ENCODE results near the gene DST. TPM values are rescaled to one million over a fixed set of nuclear protein-coding genes. Genes with fewer than 3 reads are reported as not detected.

Gene DST
- total RNA-seq, 1 experiment from 2014 or later, result 370 TPM

- intact Hi-C loops (cut with micrococcal nuclease), result no loop called here
Measured at GRCh38 chr6:56687551-56687950, 44.9 kb upstream of the DST start.

GRCh38 chr6:56686429-56686828, 43.7 kb upstream of the DST start:
- Mint-ChIP-seq H3K4me1 (ENCODE audit: insufficient read depth, unreplicated experiment) (peaks cover 33% of the 10 kb centered on the region), H3K27ac (ENCODE audit: low read depth, unreplicated experiment) (no peak overlapping the region), H3K9me3 (ENCODE audit: unreplicated experiment) (no peaks in the 10 kb centered on the region), H3K27me3 (ENCODE audit: insufficient read depth, unreplicated experiment) (no peaks in the 10 kb centered on the region), H3K36me3 (ENCODE audit: insufficient read depth, unreplicated experiment) (peaks cover 9% of the 10 kb centered on the region), H3K4me3 (ENCODE audit: unreplicated experiment) (no peak overlapping the region)
- intact Hi-C loops (cut with micrococcal nuclease), result no loop called here
- CTCF ChIA-PET, result interaction anchor here (0.6 kb wide), 1 partner anchor 60 kb away, joined by 3 read pairs; no protein-coding TSS in a partner anchor
- POLR2A ChIA-PET, result interaction anchor here (4.0 to 14.1 kb wide), 3 partner anchors 20 to 47 kb away, joined by 29 to 395 read pairs (median 219); partner anchors contain the start of gene DST
- no TSS peak for BruUV-seq (replicated peaks)
- TF ChIP-seq, protein P1, sequence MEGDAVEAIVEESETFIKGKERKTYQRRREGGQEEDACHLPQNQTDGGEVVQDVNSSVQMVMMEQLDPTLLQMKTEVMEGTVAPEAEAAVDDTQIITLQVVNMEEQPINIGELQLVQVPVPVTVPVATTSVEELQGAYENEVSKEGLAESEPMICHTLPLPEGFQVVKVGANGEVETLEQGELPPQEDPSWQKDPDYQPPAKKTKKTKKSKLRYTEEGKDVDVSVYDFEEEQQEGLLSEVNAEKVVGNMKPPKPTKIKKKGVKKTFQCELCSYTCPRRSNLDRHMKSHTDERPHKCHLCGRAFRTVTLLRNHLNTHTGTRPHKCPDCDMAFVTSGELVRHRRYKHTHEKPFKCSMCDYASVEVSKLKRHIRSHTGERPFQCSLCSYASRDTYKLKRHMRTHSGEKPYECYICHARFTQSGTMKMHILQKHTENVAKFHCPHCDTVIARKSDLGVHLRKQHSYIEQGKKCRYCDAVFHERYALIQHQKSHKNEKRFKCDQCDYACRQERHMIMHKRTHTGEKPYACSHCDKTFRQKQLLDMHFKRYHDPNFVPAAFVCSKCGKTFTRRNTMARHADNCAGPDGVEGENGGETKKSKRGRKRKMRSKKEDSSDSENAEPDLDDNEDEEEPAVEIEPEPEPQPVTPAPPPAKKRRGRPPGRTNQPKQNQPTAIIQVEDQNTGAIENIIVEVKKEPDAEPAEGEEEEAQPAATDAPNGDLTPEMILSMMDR (IDR thresholded peaks at IDR 0.05; ENCODE audit: unreplicated experiment), result no peak
- DNase-seq (ENCODE audit: unreplicated experiment), result no peak

More at GRCh38 chr6:56687551-56687950, 44.9 kb upstream of the DST start:
- ChIA-PET CTCF (interaction anchor here (0.5 to 2.8 kb wide), 5 partner anchors 12 to 172 kb away, joined by 3 to 10 read pairs (median 4); no protein-coding TSS in a partner anchor), POLR2A (interaction anchor here (1.0 to 14.1 kb wide), 9 partner anchors 10 to 70 kb away, joined by 3 to 395 read pairs (median 6); partner anchors contain the start of gene DST)
- no peaks in the 10 kb centered on the region for H3K9me3 Mint-ChIP-seq (ENCODE audit: unreplicated experiment)
- peaks cover 3% of the 10 kb centered on the region for H3K36me3 Mint-ChIP-seq (ENCODE audit: insufficient read depth, unreplicated experiment)
- H3K4me1 Mint-ChIP-seq (ENCODE audit: insufficient read depth, unreplicated experiment), result peaks cover 35% of the 10 kb centered on the region
- H3K27ac Mint-ChIP-seq (ENCODE audit: low read depth, unreplicated experiment), result no peak overlapping the region
- H3K27me3 Mint-ChIP-seq (ENCODE audit: insufficient read depth, unreplicated experiment), result no peaks in the 10 kb centered on the region
- BruUV-seq (replicated peaks), result no TSS peak
- H3K4me3 Mint-ChIP-seq (ENCODE audit: unreplicated experiment), result no peak overlapping the region
- TF ChIP-seq, protein P1 (IDR thresholded peaks at IDR 0.05; ENCODE audit: unreplicated experiment), result no peak
- no peak for DNase-seq (ENCODE audit: unreplicated experiment)

DNA sequence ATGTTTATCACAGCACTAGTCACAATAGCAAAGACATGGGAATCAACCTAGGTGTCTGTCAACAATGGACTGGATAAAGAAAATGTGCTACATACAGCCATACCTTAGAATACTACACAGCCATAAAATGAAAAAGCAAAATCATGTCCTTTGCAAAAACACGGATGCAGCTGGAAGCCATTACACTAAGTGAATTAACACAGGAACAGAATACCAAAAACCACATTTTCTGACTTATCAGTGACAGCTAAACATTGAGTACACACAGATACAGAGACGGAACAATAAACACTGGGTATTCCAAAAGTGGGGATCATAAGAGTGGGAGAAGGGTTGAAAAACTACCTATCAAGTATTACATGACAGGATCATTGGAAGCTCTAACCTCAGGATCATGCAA, 43.3 kb upstream of the DST start:
- intact Hi-C loops (cut with micrococcal nuclease), result no loop called here
- Mint-ChIP-seq H3K36me3 (ENCODE audit: insufficient read depth, unreplicated experiment) (peaks cover 9% of the 10 kb centered on the region), H3K27ac (ENCODE audit: low read depth, unreplicated experiment) (no peak overlapping the region), H3K27me3 (ENCODE audit: insufficient read depth, unreplicated experiment) (no peaks in the 10 kb centered on the region), H3K9me3 (ENCODE audit: unreplicated experiment) (no peaks in the 10 kb centered on the region), H3K4me1 (ENCODE audit: insufficient read depth, unreplicated experiment) (peaks cover 33% of the 10 kb centered on the region), H3K4me3 (ENCODE audit: unreplicated experiment) (no peak overlapping the region)
- TF ChIP-seq, protein P1 (IDR thresholded peaks at IDR 0.05; ENCODE audit: unreplicated experiment), result no peak
- BruUV-seq (replicated peaks), result no TSS peak
- POLR2A ChIA-PET, result interaction anchor here (4.0 to 14.1 kb wide), 3 partner anchors 19 to 47 kb away, joined by 29 to 395 read pairs (median 219); partner anchors contain the start of gene DST
- CTCF ChIA-PET, result interaction anchor here (0.6 to 0.7 kb wide), 2 partner anchors 27 to 60 kb away, joined by 3 read pairs; no protein-coding TSS in a partner anchor
- DNase-seq (ENCODE audit: unreplicated experiment), result no peak

DNA sequence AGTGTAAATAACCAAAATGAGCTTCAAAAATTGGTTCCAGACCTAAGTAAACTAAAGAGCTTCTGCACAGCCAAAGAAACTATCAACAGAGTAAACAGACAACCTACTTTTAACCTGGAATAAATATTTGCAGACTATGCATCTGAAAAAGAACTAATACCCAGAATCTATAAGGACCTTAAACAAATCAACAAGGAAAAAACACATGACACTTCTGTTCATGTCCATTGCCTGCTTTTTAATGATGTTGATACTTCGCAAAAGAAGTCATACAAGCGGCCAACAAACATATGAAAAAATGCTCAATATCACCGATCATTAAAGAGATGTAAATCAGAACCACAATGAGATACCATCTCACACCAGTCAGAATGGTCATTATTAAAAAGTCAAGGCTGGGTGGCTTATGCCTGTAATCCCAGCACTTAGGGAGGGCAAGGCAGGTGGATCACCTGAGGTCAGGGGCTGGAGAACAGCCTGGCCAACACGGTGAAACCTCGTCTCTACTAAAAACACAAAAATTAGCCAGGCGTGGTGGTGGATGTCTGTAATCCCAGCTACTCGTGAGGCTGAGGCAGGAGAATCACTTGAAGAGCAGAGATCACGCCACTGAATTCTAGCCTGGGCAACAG, 42.5 kb upstream of the DST start:
- intact Hi-C loops (cut with micrococcal nuclease), result no loop called here
- Mint-ChIP-seq H3K27ac (ENCODE audit: low read depth, unreplicated experiment) (no peak overlapping the region), H3K4me3 (ENCODE audit: unreplicated experiment) (no peak overlapping the region), H3K4me1 (ENCODE audit: insufficient read depth, unreplicated experiment) (peaks cover 27% of the 10 kb centered on the region), H3K9me3 (ENCODE audit: unreplicated experiment) (no peaks in the 10 kb centered on the region), H3K27me3 (ENCODE audit: insufficient read depth, unreplicated experiment) (no peaks in the 10 kb centered on the region), H3K36me3 (ENCODE audit: insufficient read depth, unreplicated experiment) (peaks cover 9% of the 10 kb centered on the region)
- no peak for DNase-seq (ENCODE audit: unreplicated experiment)
- ChIA-PET CTCF (interaction anchor here (0.6 to 1.1 kb wide), 3 partner anchors 28 to 501 kb away, joined by 3 to 4 read pairs (median 3); no protein-coding TSS in a partner anchor), POLR2A (interaction anchor here (0.6 to 14.1 kb wide), 8 partner anchors 8 to 68 kb away, joined by 3 to 395 read pairs (median 20); partner anchors contain the start of gene DST)
- TF ChIP-seq, protein P1 (IDR thresholded peaks at IDR 0.05; ENCODE audit: unreplicated experiment), result no peak
- BruUV-seq (replicated peaks), result no TSS peak

Measured in MCF 10A (cell line).